B cell (primary cell): ENCODE measurements around the gene OR10J4. TPM values are rescaled to one million over a fixed set of nuclear protein-coding genes. Genes with fewer than 3 reads are reported as not detected.

Experiments used
- ATAC-seq: fragments of 200-7000 bp; cut with Tn5 transposase; one replicate; pipeline ENCODE4 v1.10.0; 2021; ENCODE audit warnings: low read depth, mild to moderate bottlenecking, moderate number of reproducible peaks, moderate library complexity
- CTCF ChIA-PET: fragments of 350-600 bp; sonication (Branson Sonifier 250); formaldehyde crosslinking; loops from one replicate; lab custom pipeline; 2021; ENCODE audit warnings: antibody characterized with exemption, inconsistent platforms; lab: Charles Lee
- POLR2A ChIA-PET: fragments of 350-600 bp; sonication (Branson Sonifier 250); formaldehyde crosslinking; loops from one replicate; lab custom pipeline; 2021; ENCODE audit warnings: antibody characterized with exemption; lab: Charles Lee
- DNase-seq: peaks from one replicate; pipeline ENCODE4 v3.0.0; 2013
- H2AFZ ChIP-seq: 2 replicates; pipeline ENCODE4 v1.6.1; 2012; ENCODE audit warnings: mild to moderate bottlenecking, low read depth, low read length; ENCODE audit not compliant: insufficient read depth, poor library complexity, severe bottlenecking
- H3K27ac ChIP-seq, 2 donors: 1 replicate in 1 of 2; 2 replicates in 1 of 2; pipeline ENCODE4 v1.5.1; 2012 to 2013; ENCODE audit warnings: low read length in 2 of 2, mild to moderate bottlenecking in 2 of 2, moderate library complexity in 1 of 2
- H3K27me3 ChIP-seq, 4 experiments: fragments of 200-600 bp in 1 of 4; sonication (generic) in 1 of 4; replicated peaks in 1 of 4; 1 replicate in 2 of 4; 2 replicates in 2 of 4; pipeline versions ENCODE4 v1.6.1 to v1.7.0; 2013 to 2016; ENCODE audit warnings: low read length in 3 of 4, mild to moderate bottlenecking in 2 of 4, mixed read lengths in 1 of 4, moderate library complexity in 1 of 4; ENCODE audit not compliant: insufficient read depth in 4 of 4, control insufficient read depth in 3 of 4; ENCODE audit errors: control extremely low read depth in 1 of 4
- H3K36me3 ChIP-seq, 2 experiments: replicated peaks in 1 of 2; 1 replicate in 1 of 2; 2 replicates in 1 of 2; pipeline versions ENCODE4 v1.6.1 to v1.7.1; 2013; ENCODE audit warnings: low read length in 1 of 2; ENCODE audit not compliant: insufficient read depth in 2 of 2, control insufficient read depth in 1 of 2; ENCODE audit errors: control extremely low read depth in 1 of 2, extremely low read depth in 1 of 2
- H3K4me1 ChIP-seq, 2 donors: fragments of 200-600 bp in 1 of 2; sonication (generic) in 1 of 2; 1 replicate in 1 of 2; 2 replicates in 1 of 2; pipeline versions ENCODE4 v1.5.1 to v1.6.1; 2013 to 2017; ENCODE audit warnings: low read length in 2 of 2; ENCODE audit not compliant: control insufficient read depth in 2 of 2, insufficient read depth in 2 of 2
- H3K4me2 ChIP-seq: replicated peaks from 2 replicates; pipeline ENCODE3; 2012; ENCODE audit warnings: mild to moderate bottlenecking, low read depth, low read length; ENCODE audit not compliant: poor library complexity, severe bottlenecking
- H3K4me3 ChIP-seq, 5 experiments: fragments of 200-600 bp in 1 of 5; sonication (generic) in 1 of 5; 1 replicate in 3 of 5; 2 replicates in 2 of 5; pipeline versions ENCODE4 v1.5.1 to v1.7.0; 2011 to 2016; ENCODE audit warnings: low read length in 4 of 5, mild to moderate bottlenecking in 4 of 5, low read depth in 2 of 5, control low read depth in 1 of 5, moderate library complexity in 1 of 5; ENCODE audit not compliant: insufficient read depth in 1 of 5; ENCODE audit errors: control extremely low read depth in 1 of 5, extremely low read depth in 1 of 5
- H3K79me2 ChIP-seq: fragments of 200-600 bp; sonication (generic); one replicate; pipeline ENCODE4 v1.6.0; 2016; ENCODE audit warnings: low read length; ENCODE audit not compliant: control insufficient read depth, insufficient read depth
- H3K9ac ChIP-seq: fragments of 200-600 bp; sonication (generic); 2 replicates; pipeline ENCODE4 v1.6.1; 2017; ENCODE audit warnings: mild to moderate bottlenecking, low read length, moderate library complexity
- H3K9me3 ChIP-seq, 3 donors: one replicate each; pipeline versions ENCODE4 v1.6.1 to v1.7.1; 2013; ENCODE audit warnings: low read length in 2 of 3; ENCODE audit not compliant: control insufficient read depth in 2 of 3, insufficient read depth in 1 of 3; ENCODE audit errors: control extremely low read depth in 1 of 3
- H4K20me1 ChIP-seq: 2 replicates; pipeline ENCODE4 v1.6.0; 2012; ENCODE audit warnings: mild to moderate bottlenecking, low read length; ENCODE audit not compliant: insufficient read depth, control insufficient read depth, poor library complexity, severe bottlenecking
- H3K27ac Mint-ChIP-seq: one replicate; pipeline ENCODE4 v1.8.0; 2021; ENCODE audit warnings: mixed read lengths
- H3K27me3 Mint-ChIP-seq: one replicate; pipeline ENCODE4 v1.8.0; 2021; ENCODE audit warnings: mixed read lengths
- H3K4me1 Mint-ChIP-seq: one replicate; pipeline ENCODE4 v1.8.0; 2021; ENCODE audit warnings: mixed read lengths
- H3K4me3 Mint-ChIP-seq: one replicate; pipeline ENCODE4 v1.8.0; 2021; ENCODE audit warnings: mixed read lengths
- H3K9me3 Mint-ChIP-seq: one replicate; pipeline ENCODE4 v1.8.0; 2022; ENCODE audit warnings: mixed read lengths; ENCODE audit not compliant: insufficient read depth
- EZH2 ChIP-seq: IDR thresholded peaks from 2 replicates; pipeline ENCODE4 v1.6.1; 2012; ENCODE audit warnings: borderline replicate concordance, low read depth, mild to moderate bottlenecking, moderate library complexity, low read length; ENCODE audit not compliant: insufficient read depth, poor library complexity, severe bottlenecking
- WGBS: methylation state at CpG from one replicate; pipeline ENCODE4 v1.1.5; 2013; ENCODE audit warnings: missing lambda C conversion rate; ENCODE audit not compliant: insufficient coverage; 5-methylcytosine and 5-hydroxymethylcytosine counted together
- intact Hi-C: fragments of 100-400 bp; cut with micrococcal nuclease; formaldehyde crosslinking; loops from one replicate; pipeline ENCODE4 v1.10.0; 2022
- polyA plus RNA-seq: library from polyadenylated mRNA; depleted of rRNA; stranded (reverse); fragments of >200 nt; gene quantifications from 2 replicates; pipeline ENCODE4 v1.2.3, GENCODE V29; 2012
- total RNA-seq, 2 donors: library from RNA; stranded (reverse); fragments of 120-200 nt in 1 of 2; gene quantifications; 1 replicate in 1 of 2; 2 replicates in 1 of 2; pipeline versions ENCODE4 v1.2.3 to v1.2.4, GENCODE V29; 2013 to 2022
- TF ChIP-seq, protein P1 (sequence below): fragments of 200-600 bp; IDR thresholded peaks from one replicate; pipeline ENCODE4 v1.8.0; 2022; ENCODE audit warnings: antibody characterized with exemption, mild to moderate bottlenecking

OR10J4 gene
- total and polyA plus RNA-seq, 2 donors (not counting 1 experiment from before 2014, with no cell fraction given): not detected

DNA sequence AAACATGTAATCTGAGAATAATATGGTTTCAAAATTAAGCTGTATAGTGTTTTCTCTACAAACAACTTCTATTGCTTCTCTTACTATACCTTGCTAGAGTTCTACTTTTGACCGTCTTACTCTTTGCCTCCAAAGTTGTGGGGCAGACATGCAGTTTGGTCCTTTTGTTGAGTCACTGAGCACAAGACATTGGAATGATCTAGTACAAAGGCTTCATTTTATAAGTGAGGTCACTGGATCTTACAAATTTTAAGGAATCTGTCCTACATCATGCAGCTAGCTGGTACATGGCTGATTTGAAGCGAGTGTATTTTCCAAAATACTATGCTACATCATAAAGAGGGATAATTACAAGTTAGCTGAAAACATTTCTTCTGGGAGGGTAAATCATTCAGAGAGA is 36.3 kb downstream of the OR10J4 start:
- H3K9me3 ChIP-seq: no peaks in the 10 kb centered on the region
- Mint-ChIP-seq H3K27ac (no peak overlapping the region), H3K9me3 (no peaks in the 10 kb centered on the region), H3K4me3 (no peak overlapping the region), H3K27me3 (peaks cover 6% of the 10 kb centered on the region), H3K4me1 (no peaks in the 10 kb centered on the region)
- no peak overlapping the region for H2AFZ ChIP-seq
- no peaks in the 10 kb centered on the region for H3K36me3 ChIP-seq
- peaks cover 0 to 5% (median 0%) of the 10 kb centered on the region in 4 experiments for H3K27me3 ChIP-seq
- H3K4me3 ChIP-seq: no peak overlapping the region
- no peak overlapping the region for H3K27ac ChIP-seq
- ChIA-PET CTCF (no interaction called here), POLR2A (no interaction called here)
- no peaks in the 10 kb centered on the region for H3K4me1 ChIP-seq
- no CpG with 5 or more reads among the region's 2 CpGs for WGBS
- intact Hi-C loops: no loop called here
- ATAC-seq: no peak
- H4K20me1 ChIP-seq: no peaks in the 10 kb centered on the region
- no peak overlapping the region for H3K9ac ChIP-seq
- TF ChIP-seq, protein P1, sequence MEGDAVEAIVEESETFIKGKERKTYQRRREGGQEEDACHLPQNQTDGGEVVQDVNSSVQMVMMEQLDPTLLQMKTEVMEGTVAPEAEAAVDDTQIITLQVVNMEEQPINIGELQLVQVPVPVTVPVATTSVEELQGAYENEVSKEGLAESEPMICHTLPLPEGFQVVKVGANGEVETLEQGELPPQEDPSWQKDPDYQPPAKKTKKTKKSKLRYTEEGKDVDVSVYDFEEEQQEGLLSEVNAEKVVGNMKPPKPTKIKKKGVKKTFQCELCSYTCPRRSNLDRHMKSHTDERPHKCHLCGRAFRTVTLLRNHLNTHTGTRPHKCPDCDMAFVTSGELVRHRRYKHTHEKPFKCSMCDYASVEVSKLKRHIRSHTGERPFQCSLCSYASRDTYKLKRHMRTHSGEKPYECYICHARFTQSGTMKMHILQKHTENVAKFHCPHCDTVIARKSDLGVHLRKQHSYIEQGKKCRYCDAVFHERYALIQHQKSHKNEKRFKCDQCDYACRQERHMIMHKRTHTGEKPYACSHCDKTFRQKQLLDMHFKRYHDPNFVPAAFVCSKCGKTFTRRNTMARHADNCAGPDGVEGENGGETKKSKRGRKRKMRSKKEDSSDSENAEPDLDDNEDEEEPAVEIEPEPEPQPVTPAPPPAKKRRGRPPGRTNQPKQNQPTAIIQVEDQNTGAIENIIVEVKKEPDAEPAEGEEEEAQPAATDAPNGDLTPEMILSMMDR: no peak
- no peak for DNase-seq
- H3K79me2 ChIP-seq: no peaks in the 10 kb centered on the region
- no peak overlapping the region for H3K4me2 ChIP-seq

DNA sequence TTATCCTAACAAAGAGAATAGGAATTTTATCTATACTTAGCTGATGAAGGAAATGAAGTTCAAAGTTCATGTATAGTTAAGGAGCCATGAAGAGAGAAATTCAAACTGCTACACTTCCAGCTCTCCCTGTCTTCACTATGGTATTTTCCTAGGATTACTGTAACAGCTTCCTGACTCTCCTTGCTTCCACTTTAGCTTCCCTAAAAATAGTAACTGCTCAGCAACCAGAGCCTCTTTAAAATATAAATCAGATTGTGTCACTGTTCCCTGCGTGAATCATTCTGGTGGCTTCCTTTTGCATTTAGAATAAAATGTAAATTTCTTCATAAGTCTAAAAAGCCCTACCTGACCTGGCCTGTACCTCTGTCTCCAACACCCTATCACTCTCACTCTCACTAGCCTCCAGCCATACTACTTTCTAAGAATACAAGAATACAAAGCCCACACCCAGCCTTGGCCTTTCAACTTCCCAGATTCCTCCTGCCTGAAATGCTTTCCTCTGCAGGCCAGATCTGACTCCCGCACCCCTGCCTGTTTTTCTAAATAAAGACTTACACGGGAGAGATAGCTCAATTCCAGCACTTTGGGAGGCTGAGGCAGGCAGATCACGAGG is 38.0 kb downstream of the OR10J4 start:
- H3K27me3 ChIP-seq: peaks cover 0 to 6% (median 0%) of the 10 kb centered on the region in 4 experiments
- H2AFZ ChIP-seq: no peak overlapping the region
- H3K36me3 ChIP-seq: no peaks in the 10 kb centered on the region
- DNase-seq (no peak), ATAC-seq (no peak)
- WGBS: 73% methylated on average over 3 of the region's 4 CpGs
- no peaks in the 10 kb centered on the region for H3K9me3 ChIP-seq
- no peak overlapping the region for H3K9ac ChIP-seq
- H3K4me3 ChIP-seq: no peak overlapping the region
- no peak overlapping the region for H3K27ac ChIP-seq
- no peak overlapping the region for H3K4me2 ChIP-seq
- no peak overlapping the region for H3K4me3 Mint-ChIP-seq
- TF ChIP-seq, protein P1: no peak
- no peak for TF ChIP-seq EZH2
- intact Hi-C loops: no loop called here
- H3K4me1 ChIP-seq: no peaks in the 10 kb centered on the region
- no peaks in the 10 kb centered on the region for H3K9me3 Mint-ChIP-seq
- CTCF ChIA-PET: no interaction called here
- H4K20me1 ChIP-seq: no peaks in the 10 kb centered on the region
- no peak overlapping the region for H3K27ac Mint-ChIP-seq
- POLR2A ChIA-PET: no interaction called here
- H3K79me2 ChIP-seq: no peaks in the 10 kb centered on the region
- peaks cover 6% of the 10 kb centered on the region for H3K27me3 Mint-ChIP-seq
- H3K4me1 Mint-ChIP-seq: no peaks in the 10 kb centered on the region
